Thyroid gland (tissue), 4 donors: ENCODE data around the gene ZNF784. TPM values are rescaled to one million over a fixed set of nuclear protein-coding genes. Genes with fewer than 3 reads are reported as not detected.

Experiments
- DNase-seq, 2 donors: peaks; one replicate each; pipeline ENCODE4 v3.0.0-alpha.2; 2019
- H3K27ac ChIP-seq, 3 donors: fragments of 200-600 bp; sonication (generic); 1 replicate in 2 of 3; 2 replicates in 1 of 3; pipeline ENCODE4 v1.5.1; 2016 to 2019; ENCODE audit warnings: mild to moderate bottlenecking in 1 of 3, moderate library complexity in 1 of 3
- H3K27me3 ChIP-seq: fragments of 200-600 bp; sonication (generic); one replicate; pipeline ENCODE4 v1.5.1; 2019
- H3K36me3 ChIP-seq, 2 donors: fragments of 200-600 bp; sonication (generic); one replicate each; pipeline ENCODE4 v1.5.1; 2016 to 2019
- H3K4me1 ChIP-seq, 2 donors: fragments of 200-600 bp; sonication (generic); one replicate each; pipeline ENCODE4 v1.5.1; 2017 to 2019
- H3K4me3 ChIP-seq, 3 donors: fragments of 200-600 bp; sonication (generic); replicated peaks in 1 of 3; 1 replicate in 2 of 3; 2 replicates in 1 of 3; pipeline ENCODE4 v1.5.1; 2016; ENCODE audit warnings: mild to moderate bottlenecking in 1 of 3
- H3K9me3 ChIP-seq: fragments of 200-600 bp; sonication (generic); one replicate; pipeline ENCODE4 v1.5.1; 2017
- CTCF ChIP-seq, 6 experiments: fragments of 200-600 bp in 3 of 6; fragments of 450-650 bp in 3 of 6; sonication (generic) in 3 of 6; IDR thresholded peaks; one replicate each; pipeline ENCODE4 v1.5.1; 2016 to 2019; ENCODE audit warnings: antibody characterized with exemption in 6 of 6, mild to moderate bottlenecking in 2 of 6, inconsistent platforms in 1 of 6, moderate library complexity in 1 of 6
- POLR2A ChIP-seq, 2 donors: fragments of 450-650 bp; IDR thresholded peaks; one replicate each; pipeline ENCODE4 v1.6.1; 2017; ENCODE audit warnings: antibody characterized with exemption in 2 of 2, mild to moderate bottlenecking in 2 of 2, moderate library complexity in 1 of 2
- WGBS, 2 donors: methylation state at CpG; one replicate each; pipeline ENCODE4 v1.1.5; 2017; 5-methylcytosine and 5-hydroxymethylcytosine counted together
- intact Hi-C: fragments of 100-400 bp; cut with DNase I; formaldehyde crosslinking; loops from one replicate; pipeline ENCODE4 v1.15.1; 2023
- total RNA-seq, 4 donors: library from RNA; depleted of rRNA; stranded (reverse); fragments of >200 nt; gene quantifications; one replicate each; pipeline ENCODE4 v1.2.3, GENCODE V29; 2016

ZNF784 gene
- total RNA-seq, 4 donors from 2014 or later, result 5.1 to 10.0 (median 8.7) TPM

GRCh38 chr19:55667511-55667910, 43.1 kb upstream of the ZNF784 start:
- Histone ChIP-seq H3K27ac (no peak overlapping the region), H3K4me3 (no peak overlapping the region), H3K27me3 (no peaks in the 10 kb centered on the region), H3K4me1 (no peaks in the 10 kb centered on the region), H3K9me3 (no peaks in the 10 kb centered on the region), H3K36me3 (peaks cover 72 to 73% of the 10 kb centered on the region in 2 donors)
- 91 to 92% methylated on average over 12 of the region's 12 CpGs for WGBS, 2 donors
- DNase-seq, result no peak
- intact Hi-C loops, result no loop called here
- TF ChIP-seq POLR2A (IDR thresholded peaks at IDR 0.05), result no peak
- no peak for TF ChIP-seq CTCF (IDR thresholded peaks at IDR 0.05)

- H3K9me3 ChIP-seq, result no peaks in the 10 kb centered on the region
- intact Hi-C loops, result no loop called here
These were observed 42.6 kb upstream of the ZNF784 start for GRCh38 chr19:55667006-55667381.

GRCh38 chr19:55666343-55667005, 42.1 kb upstream of the ZNF784 start:
- no peak overlapping the region for H3K27ac ChIP-seq
- no peaks in the 10 kb centered on the region for H3K9me3 ChIP-seq
- WGBS, 2 donors, result 91 to 95% methylated on average over 8 to 12 of the region's 12 CpGs
- no peak for DNase-seq
- H3K4me1 ChIP-seq, result no peaks in the 10 kb centered on the region
- peaks cover 82 to 83% of the 10 kb centered on the region in 2 donors for H3K36me3 ChIP-seq
- TF ChIP-seq CTCF (IDR thresholded peaks at IDR 0.05) (no peak), POLR2A (IDR thresholded peaks at IDR 0.05) (no peak)
- H3K27me3 ChIP-seq, result no peaks in the 10 kb centered on the region
- H3K4me3 ChIP-seq, result no peak overlapping the region
- intact Hi-C loops, result no loop called here

More at GRCh38 chr19:55667006-55667381, 42.6 kb upstream of the ZNF784 start:
- TF ChIP-seq POLR2A (IDR thresholded peaks at IDR 0.05) (no peak), CTCF (IDR thresholded peaks at IDR 0.05) (no peak)
- WGBS, 2 donors, result 89 to 93% methylated on average over 3 to 4 of the region's 4 CpGs
- Histone ChIP-seq H3K27me3 (no peaks in the 10 kb centered on the region), H3K27ac (no peak overlapping the region), H3K36me3 (peaks cover 77 to 78% of the 10 kb centered on the region in 2 donors), H3K4me1 (no peaks in the 10 kb centered on the region), H3K4me3 (no peak overlapping the region)
- DNase-seq, result no peak

- Histone ChIP-seq H3K27me3 (no peaks in the 10 kb centered on the region), H3K4me3 (no peak overlapping the region), H3K4me1 (peaks cover 0 to 8% of the 10 kb centered on the region in 2 donors), H3K9me3 (no peaks in the 10 kb centered on the region), H3K36me3 (peaks cover 82 to 89% of the 10 kb centered on the region in 2 donors), H3K27ac (no peak overlapping the region)
- DNase-seq, result no peak
- TF ChIP-seq POLR2A (IDR thresholded peaks at IDR 0.05), result no peak
- TF ChIP-seq CTCF (IDR thresholded peaks at IDR 0.05), result no peak
- 94 to 96% methylated on average over 17 to 19 of the region's 20 CpGs for WGBS, 2 donors
- intact Hi-C loops, result no loop called here
These were observed 39.6 kb upstream of the ZNF784 start for GRCh38 chr19:55663846-55664536.

GRCh38 chr19:55661826-55662225, 37.5 kb upstream of the ZNF784 start:
- intact Hi-C loops, result no loop called here
- peaks cover 19 to 30% of the 10 kb centered on the region in 2 donors for H3K4me1 ChIP-seq

More at GRCh38 chr19:55661826-55662225, 37.5 kb upstream of the ZNF784 start:
- H3K9me3 ChIP-seq, result no peaks in the 10 kb centered on the region
- 78 to 80% methylated on average over 7 of the region's 7 CpGs for WGBS, 2 donors
- H3K36me3 ChIP-seq, result peaks cover 63 to 67% of the 10 kb centered on the region in 2 donors
- no peaks in the 10 kb centered on the region for H3K27me3 ChIP-seq
- no peak overlapping the region for H3K4me3 ChIP-seq
- no peak overlapping the region for H3K27ac ChIP-seq
- TF ChIP-seq CTCF (IDR thresholded peaks at IDR 0.05) (no peak), POLR2A (IDR thresholded peaks at IDR 0.05) (no peak)
- no peak for DNase-seq
